Right renal cortex interstitium (tissue), 3 donors: ENCODE results near the gene SAMD9L. TPM values are rescaled to one million over a fixed set of nuclear protein-coding genes. Genes with fewer than 3 reads are reported as not detected.

ENCODE experiments used
- DNase-seq, 3 donors: peaks; one replicate each; pipeline ENCODE4 v3.0.0-alpha.2; 2013; ENCODE audit warnings: low read depth in 3 of 3, low spot score in 2 of 3
- polyA plus RNA-seq, 3 donors: library from polyadenylated mRNA; unstranded; fragments of 120-200 nt; gene quantifications; one replicate each; pipeline ENCODE4 v1.2.1, GENCODE V29; 2013; ENCODE audit not compliant: insufficient read length in 3 of 3

SAMD9L gene
- polyA plus RNA-seq: 1 to 10 TPM; 2.5 to 4.5 (median 3.2) TPM

- no peak for DNase-seq
These were observed at the start of gene SAMD9L for GRCh38 chr7:93148144-93148543. Gene SAMD9L (minus strand): TSS chr7:93148385. CDS start chr7:93135971, 12,414 bp downstream.

GRCh38 chr7:93196336-93196735 is 48.2 kb upstream of the SAMD9L start:
- DNase-seq: no peak

GRCh38 chr7:93194386-93194785 is 46.2 kb upstream of the SAMD9L start:
- DNase-seq: no peak

DNA sequence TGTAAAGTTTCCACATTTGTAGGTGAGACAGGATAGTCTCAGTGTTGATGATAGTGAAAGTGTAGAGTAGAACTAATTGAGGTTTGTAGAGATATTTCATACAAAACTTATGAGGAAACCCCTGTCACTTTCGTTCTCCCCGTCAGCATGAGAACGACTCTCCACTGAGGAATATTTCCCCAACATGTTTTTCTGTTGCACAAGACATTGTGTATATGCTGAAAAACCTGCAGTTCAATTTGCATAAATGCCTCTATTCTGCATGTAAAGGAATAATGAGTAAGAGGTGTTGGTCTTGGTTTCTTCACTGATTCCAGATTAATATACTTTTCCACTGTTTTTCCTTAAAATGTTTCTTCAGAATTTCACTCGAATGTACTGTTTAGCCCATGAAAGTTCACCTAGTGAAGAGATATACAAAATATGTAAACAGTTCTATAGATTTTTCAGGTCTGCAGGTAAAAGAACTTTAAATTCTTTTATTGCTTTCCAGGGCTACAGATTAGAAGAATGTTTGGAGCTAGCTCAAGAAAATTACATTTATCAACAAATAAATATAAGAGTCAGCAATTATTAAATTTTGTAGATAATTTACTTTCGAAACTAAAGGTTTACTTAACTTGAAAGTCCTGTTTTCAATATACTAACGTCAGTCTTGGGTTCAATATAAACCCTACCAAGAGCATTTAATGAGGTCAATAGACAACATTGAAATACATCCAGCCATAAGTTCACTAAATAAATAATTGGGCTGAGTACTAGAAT is 40.9 kb upstream of the SAMD9L start:
- no peak for DNase-seq

DNA sequence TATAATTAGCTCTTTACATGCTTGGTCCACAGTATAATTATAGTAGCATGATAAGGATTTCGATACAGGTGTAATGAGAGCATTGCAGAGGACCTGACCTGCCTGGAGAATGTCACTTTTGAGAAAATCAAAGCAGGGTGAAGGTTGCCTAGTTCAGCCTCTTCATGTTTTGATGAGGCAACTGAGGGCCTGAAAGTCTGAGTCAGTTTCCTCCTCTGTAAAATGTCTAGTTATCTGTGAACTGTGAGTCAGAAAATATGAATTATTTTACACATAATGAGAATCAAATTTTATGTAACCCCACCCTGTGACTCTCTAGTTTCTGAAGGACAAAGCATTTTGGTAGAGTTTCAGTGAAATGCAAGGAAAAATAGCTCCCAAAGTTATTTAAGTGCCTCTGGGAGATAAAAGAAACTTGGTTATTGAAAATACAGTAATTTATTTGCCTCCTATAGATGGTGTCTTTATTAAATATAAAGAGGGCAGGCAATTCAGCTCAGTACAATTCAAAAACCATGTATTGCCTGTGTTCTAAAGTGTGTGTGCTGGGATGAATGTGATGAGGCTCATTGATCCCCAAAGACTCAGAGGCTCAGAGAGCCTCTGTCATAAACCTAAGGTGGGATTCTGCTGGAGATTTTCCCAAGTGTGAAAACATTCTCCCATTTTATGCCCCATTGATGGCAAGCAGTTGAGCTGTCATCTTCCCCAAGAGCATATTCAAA is 37.3 kb upstream of the SAMD9L start:
- no peak for DNase-seq

GRCh38 chr7:93179173-93179572 is 31.0 kb upstream of the SAMD9L start:
- no peak for DNase-seq

DNA sequence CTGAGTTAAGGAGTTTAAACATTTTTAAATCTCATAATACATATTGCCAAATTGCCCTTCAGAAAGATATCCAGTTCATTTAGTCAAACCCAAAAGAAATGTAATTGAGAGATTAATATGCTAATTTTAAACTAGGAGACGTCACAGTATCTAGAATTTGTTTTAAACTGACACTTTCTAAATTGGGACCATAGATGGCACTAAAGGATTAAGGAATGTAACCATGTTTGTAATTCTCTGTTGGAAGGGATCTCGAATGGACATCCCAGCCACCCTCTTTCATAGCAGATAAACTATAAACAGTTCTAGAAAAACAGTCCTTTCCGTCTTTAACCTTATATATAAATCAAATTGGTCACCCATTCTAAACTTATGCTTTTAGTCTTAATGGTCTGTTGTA is 30.0 kb upstream of the SAMD9L start:
- peak in 1 of 3 donors; percentile 8 for DNase-seq

DNA sequence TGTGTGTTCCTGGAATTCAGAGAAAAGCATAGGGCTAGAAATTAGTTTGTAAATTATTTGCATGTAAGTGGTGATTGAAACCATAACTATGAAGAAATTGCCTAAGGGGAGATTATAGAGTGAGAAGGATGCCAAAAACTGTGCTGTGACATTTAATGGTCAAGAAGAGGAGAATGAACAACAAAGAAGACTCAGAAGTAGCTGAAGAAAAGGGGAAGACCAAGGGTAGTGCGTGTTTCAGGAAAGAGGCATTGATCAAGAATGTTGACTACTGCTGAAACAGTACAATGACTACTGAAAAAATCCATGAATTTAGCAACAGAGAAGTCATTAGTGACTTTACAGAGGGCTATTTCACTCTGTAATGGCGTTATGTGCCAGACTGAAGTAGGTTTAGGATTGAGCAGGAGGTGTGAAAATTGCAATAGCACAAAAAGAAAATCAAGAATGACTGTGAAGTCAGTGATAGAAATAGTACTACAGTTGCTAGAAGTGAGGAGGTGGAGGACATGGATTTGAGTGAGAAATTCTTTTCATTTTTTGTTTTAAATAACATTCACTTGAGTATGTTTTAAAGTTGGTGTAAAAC is 28.9 kb upstream of the SAMD9L start:
- no peak for DNase-seq

DNA sequence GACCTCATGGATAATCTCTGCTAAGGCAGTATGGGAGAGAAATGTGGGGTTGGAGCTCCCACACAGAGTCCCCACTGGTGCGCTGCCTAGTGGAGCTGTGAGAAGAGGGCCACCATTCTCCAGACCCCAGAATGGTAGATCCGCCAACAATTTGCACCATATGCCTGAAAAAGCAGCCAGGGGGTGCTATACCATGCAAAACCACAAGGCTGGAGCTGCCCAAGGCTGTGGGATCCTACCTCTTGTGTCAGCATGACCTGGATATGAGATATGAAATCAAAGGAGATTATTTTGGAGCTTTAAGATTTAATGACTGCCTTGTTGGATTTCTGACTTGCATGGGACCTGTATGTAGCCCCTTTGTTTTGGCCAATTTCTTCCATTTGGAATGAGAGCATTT is 27.0 kb upstream of the SAMD9L start:
- DNase-seq: no peak

DNA sequence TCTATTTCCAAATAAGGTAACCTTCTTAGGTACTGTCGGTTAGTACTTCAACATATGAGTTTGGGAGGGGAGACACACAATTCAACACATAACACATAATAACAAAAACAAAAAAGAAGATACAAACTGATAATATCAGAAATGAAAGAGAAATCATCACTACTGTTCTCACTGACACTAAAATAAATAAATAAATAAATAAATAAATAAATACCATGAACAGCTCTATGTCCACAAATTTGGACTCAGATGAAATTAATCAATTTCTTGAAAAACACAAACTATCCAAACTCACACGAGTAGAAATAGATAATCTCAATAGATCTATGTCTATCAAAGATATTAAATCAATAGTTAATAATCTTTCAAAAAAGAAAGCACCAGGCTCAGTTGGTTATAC is 24.5 kb upstream of the SAMD9L start:
- no peak for DNase-seq

DNA sequence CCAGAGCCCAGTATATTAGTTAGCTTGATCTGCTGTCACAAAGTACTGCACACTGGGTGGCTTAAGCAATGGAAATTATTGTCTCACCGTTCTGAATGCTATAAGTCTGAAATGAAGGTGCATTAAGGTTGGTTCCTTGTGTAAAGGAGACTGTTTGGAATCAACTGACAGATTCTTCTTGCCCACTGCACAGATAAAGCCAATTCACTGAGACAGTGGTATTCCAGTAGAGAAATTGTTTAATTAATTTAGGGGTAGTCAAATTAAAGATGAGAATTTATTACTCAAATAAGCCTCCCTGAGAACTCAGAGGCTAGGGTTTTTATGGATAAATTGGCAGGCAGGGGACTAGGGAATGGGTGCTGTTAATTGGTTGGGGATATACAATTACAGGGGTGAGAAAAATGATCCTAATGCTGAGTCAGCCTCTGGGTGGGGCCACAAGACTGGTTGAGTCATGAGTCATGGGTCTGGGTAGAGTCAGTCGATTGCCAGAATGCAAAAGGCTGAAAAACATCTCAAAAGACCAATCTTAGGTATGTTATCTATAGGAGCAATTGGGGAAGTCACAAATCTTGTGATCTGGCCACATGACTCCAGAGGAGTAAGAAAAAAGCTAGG is 23.5 kb upstream of the SAMD9L start:
- no peak for DNase-seq

DNA sequence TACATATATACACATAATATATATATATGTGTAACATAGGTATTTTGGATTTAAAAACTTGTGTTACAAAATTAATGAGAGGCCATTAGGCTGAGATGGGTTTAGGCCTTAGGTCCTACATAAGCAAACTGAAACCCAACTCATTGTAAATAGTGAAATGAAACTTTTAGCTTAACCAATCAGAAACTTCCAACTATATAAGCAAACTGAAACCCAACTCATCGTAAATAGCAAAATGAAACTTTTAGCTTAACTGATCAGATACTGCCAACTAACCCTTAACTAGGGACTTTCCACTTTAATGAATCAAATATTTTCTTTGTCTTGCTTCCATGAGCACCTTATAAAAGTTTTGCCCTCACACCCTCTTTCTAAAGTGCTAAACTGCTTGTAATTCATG is 17.3 kb upstream of the SAMD9L start:
- no peak for DNase-seq

DNA sequence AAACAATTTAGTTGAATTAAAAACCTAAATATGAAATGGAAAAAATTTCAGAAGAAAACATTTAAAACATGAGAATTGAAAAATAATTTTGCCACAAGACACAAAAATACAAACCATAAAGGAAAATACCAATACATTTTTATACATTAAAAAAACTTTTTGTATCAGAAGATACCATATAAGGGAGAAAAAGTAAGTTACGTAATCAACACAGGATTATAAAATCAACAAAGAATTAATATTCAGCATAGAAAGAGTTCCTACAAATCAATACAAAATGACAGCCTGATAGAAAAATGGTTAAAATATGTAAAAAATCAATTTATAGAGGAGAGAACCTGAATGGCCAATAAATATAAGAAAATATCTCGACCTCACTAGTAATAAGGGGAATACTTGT is 16.6 kb upstream of the SAMD9L start:
- no peak for DNase-seq

GRCh38 chr7:93161181-93161762 is 13.1 kb upstream of the SAMD9L start:
- DNase-seq: no peak

GRCh38 chr7:93160410-93160809 is 12.2 kb upstream of the SAMD9L start:
- no peak for DNase-seq

DNA sequence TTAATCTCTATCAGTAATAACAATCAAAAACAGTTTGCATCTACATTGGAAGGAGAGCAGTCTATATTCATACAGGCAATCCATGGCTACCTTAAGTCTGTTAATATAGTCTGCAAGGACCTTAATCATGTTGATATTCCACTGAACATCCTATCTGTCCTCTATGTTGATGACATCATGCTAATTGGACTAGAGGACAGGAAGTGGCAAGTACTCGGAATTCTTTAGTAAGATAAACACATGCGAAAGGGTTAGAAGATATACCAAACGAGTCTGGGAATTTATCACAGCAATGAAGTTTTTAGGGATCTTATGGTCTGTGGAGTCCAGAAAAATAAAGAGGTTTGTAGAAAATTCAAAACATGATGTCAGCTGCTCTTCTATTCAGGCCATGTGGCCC is 11.3 kb upstream of the SAMD9L start:
- DNase-seq: no peak

DNA sequence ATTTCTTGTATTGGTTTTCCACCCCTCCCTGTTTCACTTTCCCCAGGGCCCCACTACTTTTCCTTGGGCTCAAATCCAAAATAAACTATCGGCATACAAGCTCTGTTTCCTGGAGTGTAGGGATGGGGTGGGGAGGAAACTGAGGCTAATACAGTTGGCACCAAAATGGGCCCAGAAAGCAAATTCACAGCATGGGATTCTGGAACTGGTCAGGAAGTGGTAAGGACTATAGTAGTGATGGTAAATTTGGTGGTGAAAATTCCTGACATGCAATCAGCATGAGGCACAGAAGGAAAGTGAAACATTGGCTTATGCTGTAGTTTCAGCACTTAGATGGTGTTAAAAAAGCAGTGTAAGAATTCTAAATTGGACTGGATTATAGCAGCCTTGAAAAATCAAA is 8.7 kb upstream of the SAMD9L start:
- DNase-seq: no peak

DNA sequence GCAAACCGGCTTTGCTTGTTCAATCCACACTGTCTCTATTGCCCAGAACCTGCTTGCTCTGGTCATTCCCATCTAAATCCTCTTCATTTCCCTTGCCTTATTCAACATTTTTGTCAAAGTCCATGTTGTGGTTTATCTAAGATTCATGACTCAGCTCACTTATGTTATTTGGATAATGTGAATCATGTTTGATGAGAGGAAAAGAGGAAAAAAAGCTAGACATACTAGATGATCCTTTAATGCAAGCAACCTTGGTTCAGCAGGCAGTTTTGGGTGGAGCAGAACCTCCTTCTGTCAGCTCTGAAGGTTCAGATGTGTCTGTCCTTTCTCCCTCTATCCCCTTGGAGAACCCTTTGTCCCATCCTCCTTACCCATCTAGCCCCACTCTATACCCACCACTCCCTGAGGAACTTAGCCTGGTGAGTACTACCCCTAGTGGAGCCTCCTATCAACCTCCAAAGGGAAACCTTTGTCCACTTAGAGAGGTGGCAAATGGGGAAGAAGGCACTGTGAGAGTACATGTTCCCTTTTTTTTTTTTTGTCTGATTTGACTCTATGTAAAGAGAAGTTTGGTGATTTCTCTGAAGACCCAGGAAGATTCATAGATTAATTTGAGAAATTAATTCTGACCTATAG is 2.1 kb upstream of the SAMD9L start:
- no peak for DNase-seq

- DNase-seq: no peak
These were observed 542 bp upstream of the SAMD9L start for GRCh38 chr7:93148727-93149126.

GRCh38 chr7:93147363-93147762 is 822 bp downstream of the SAMD9L start:
- no peak for DNase-seq
